Stimulated activated naive B cell treated with anti-CD40 and anti-IgM and Interleukin-4, amounts not matched to agents 10 μg/mL and 1 μg/mL and 100 μg/mL, for 72 hours (primary cell): Measurements from ENCODE around the gene GPATCH8.
A peak's percentile ranks its signal among the peaks of the same experiment; 100 is the strongest.
"Not testable (repeated sequence)": the region's sequence is repeated elsewhere in the genome, so short reads cannot be mapped to it uniquely, and the experiment has no call there.

ENCODE experiments used
- ATAC-seq, 2 donors: fragments of 150-1000 bp; cut with Tn5 transposase; replicated peaks; 2 replicates each; pipeline ENCODE4 v1.10.0; 2021; ENCODE audit warnings: moderate library complexity in 1 of 2
- DNase-seq: peaks from one replicate; pipeline ENCODE4 v3.0.0; 2021
- H3K27ac Mint-ChIP-seq: one replicate; pipeline ENCODE4 v1.8.0; 2022; ENCODE audit warnings: mild to moderate bottlenecking, mixed read lengths
- H3K27me3 Mint-ChIP-seq, 2 donors: one replicate each; pipeline ENCODE4 v1.8.0; 2022; ENCODE audit warnings: mixed read lengths in 2 of 2
- H3K36me3 Mint-ChIP-seq, 2 donors: one replicate each; pipeline ENCODE4 v1.8.0; 2022; ENCODE audit warnings: mixed read lengths in 2 of 2, mild to moderate bottlenecking in 1 of 2
- H3K4me1 Mint-ChIP-seq, 2 donors: one replicate each; pipeline ENCODE4 v1.8.0; 2022; ENCODE audit warnings: mixed read lengths in 2 of 2, mild to moderate bottlenecking in 1 of 2
- H3K4me3 Mint-ChIP-seq, 2 donors: one replicate each; pipeline ENCODE4 v1.8.0; 2022; ENCODE audit warnings: mild to moderate bottlenecking in 2 of 2, mixed read lengths in 2 of 2, moderate library complexity in 1 of 2
- H3K9me3 Mint-ChIP-seq, 2 donors: one replicate each; pipeline ENCODE4 v1.8.0; 2022; ENCODE audit warnings: mixed read lengths in 2 of 2, mild to moderate bottlenecking in 1 of 2

GPATCH8 gene

DNA sequence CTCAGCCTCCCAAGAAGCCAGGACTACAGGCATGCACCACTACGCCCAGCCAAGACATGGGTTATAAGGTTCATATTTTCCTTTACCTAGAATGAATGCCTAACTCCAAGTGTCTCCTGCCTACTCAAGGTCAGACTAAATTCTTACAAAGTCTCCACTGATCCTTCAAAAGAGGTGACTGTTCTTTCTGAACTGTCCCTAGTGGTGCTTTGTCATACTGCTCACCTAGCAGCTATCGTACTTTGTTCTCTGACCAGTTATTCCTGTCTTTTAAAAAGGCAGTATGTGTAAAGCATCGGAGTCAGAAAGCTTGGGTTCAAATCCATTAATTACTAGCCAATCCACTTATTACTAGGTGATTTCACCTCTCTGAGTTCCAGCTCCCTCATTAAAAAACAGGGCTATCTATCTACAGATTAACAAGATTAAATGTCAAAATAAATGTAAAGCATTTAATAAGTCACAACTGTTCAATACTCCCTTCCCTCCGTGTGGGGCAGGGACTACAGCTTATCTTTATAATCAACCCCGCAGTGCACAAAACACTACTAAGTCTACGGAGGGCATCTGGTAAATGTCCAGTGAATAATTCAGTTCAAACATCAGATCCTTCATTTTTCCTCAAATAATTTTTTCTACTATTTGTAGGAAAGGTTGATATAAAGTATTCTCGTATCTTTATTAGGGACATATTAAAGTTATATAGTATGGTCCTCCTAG lies 93.7 kb downstream of the GPATCH8 start:
- H3K27ac Mint-ChIP-seq, result peak overlapping the region; percentile 37
- H3K4me1 Mint-ChIP-seq, result no peaks in the 10 kb centered on the region
- DNase-seq (no peak), ATAC-seq (no peak)
- no peaks in the 10 kb centered on the region for H3K27me3 Mint-ChIP-seq
- H3K36me3 Mint-ChIP-seq, result peaks cover 16 to 26% of the 10 kb centered on the region in 2 donors
- no peaks in the 10 kb centered on the region for H3K9me3 Mint-ChIP-seq
- no peak overlapping the region for H3K4me3 Mint-ChIP-seq

DNA sequence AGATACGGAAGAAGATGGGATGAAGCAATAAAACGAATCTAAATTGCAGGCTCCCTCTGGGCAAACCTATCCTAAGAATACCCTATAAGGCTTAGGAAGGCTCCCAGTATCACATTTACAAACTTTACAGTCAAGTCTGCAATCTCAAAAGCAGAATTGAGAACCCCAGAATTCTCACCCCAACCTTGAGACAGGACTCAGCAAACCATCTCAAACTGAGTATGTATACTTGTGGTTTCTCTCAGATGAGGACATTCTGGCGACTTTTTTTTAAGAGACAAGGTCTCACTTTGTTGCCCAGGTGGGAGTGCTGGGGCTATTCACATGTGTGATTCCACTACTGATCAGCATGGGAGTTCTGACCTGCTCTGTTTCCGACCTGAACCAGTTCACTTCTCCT lies 94.4 kb downstream of the GPATCH8 start:
- H3K4me3 Mint-ChIP-seq, result no peak overlapping the region
- no peaks in the 10 kb centered on the region for H3K9me3 Mint-ChIP-seq
- ATAC-seq (peak in 1 of 2 donors; percentile 20), DNase-seq (no peak)
- H3K4me1 Mint-ChIP-seq, result peaks cover 0 to 3% of the 10 kb centered on the region in 2 donors
- no peak overlapping the region for H3K27ac Mint-ChIP-seq
- H3K36me3 Mint-ChIP-seq, result peaks cover 14 to 23% of the 10 kb centered on the region in 2 donors
- H3K27me3 Mint-ChIP-seq, result no peaks in the 10 kb centered on the region

DNA sequence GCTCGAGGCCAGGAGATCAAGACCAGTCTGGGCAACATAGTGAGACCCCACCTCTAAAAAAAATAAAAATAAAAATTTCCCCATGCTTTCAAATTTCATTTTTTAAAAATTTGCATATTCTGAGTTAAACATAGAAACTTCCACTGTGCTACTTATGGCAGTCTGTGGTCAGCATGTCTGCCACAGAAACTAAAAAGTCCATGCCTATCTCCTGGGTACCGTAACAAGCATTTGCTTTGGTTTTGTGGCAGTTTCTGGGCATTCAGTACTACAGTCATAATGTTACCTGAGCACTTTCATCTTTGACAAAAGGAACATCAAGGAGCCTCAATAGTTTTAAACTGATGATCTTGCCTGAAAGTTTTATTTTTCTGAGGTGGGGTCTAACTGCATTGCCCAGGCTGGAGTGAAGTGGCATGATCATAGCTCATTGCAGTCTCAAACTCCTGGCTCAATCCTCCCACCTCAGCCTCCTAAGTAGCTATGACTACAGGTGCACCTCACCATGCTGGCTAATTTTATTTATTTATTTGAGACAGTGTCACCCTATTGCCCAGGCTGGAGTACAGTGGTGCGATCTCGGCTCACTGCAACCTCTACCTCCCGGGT lies 100.5 kb downstream of the GPATCH8 start:
- H3K4me1 Mint-ChIP-seq, result peaks cover 4 to 33% of the 10 kb centered on the region in 2 donors
- H3K4me3 Mint-ChIP-seq, result no peak overlapping the region
- H3K36me3 Mint-ChIP-seq, result peaks cover 40 to 52% of the 10 kb centered on the region in 2 donors
- ATAC-seq (peak; percentile 90 to 97), DNase-seq (no peak)
- no peaks in the 10 kb centered on the region for H3K9me3 Mint-ChIP-seq
- H3K27ac Mint-ChIP-seq, result no peak overlapping the region
- H3K27me3 Mint-ChIP-seq, result no peaks in the 10 kb centered on the region

DNA sequence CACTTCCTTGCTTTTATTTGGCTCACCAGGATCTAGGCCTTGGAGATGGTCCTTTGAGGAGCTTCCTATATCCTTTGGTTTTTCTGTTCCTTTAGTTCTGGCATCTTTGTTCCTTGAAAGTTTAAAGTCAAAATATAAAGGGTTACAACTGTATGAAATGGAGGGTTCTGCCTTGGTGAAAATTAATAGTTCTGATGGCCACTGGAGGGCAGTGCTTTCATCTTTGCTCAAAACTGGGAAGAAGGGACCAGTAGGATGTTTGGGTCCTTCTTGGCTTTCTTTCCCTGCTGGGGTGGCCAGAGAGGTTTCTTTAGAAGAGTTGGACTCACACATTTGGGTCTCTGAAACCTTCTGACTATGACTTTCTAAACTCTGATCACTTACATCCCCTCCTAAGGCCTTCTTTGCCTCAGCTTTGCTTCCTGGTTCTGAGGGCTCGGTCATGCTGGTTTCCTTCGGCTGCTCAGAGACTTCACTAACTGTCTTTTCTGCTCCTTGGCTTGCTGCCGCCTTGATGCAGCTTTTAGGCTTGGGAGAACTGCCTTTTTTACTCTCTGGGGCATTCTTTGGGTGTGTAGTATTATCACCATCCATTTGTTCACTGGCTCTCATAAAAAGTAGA lies 102.9 kb downstream of the GPATCH8 start:
- Mint-ChIP-seq H3K9me3 (no peaks in the 10 kb centered on the region), H3K36me3 (peaks cover 43 to 60% of the 10 kb centered on the region in 2 donors), H3K4me1 (peaks cover 4 to 33% of the 10 kb centered on the region in 2 donors), H3K4me3 (no peak overlapping the region), H3K27ac (peak overlapping the region; percentile 4), H3K27me3 (no peaks in the 10 kb centered on the region)
- DNase-seq (no peak), ATAC-seq (no peak)

DNA sequence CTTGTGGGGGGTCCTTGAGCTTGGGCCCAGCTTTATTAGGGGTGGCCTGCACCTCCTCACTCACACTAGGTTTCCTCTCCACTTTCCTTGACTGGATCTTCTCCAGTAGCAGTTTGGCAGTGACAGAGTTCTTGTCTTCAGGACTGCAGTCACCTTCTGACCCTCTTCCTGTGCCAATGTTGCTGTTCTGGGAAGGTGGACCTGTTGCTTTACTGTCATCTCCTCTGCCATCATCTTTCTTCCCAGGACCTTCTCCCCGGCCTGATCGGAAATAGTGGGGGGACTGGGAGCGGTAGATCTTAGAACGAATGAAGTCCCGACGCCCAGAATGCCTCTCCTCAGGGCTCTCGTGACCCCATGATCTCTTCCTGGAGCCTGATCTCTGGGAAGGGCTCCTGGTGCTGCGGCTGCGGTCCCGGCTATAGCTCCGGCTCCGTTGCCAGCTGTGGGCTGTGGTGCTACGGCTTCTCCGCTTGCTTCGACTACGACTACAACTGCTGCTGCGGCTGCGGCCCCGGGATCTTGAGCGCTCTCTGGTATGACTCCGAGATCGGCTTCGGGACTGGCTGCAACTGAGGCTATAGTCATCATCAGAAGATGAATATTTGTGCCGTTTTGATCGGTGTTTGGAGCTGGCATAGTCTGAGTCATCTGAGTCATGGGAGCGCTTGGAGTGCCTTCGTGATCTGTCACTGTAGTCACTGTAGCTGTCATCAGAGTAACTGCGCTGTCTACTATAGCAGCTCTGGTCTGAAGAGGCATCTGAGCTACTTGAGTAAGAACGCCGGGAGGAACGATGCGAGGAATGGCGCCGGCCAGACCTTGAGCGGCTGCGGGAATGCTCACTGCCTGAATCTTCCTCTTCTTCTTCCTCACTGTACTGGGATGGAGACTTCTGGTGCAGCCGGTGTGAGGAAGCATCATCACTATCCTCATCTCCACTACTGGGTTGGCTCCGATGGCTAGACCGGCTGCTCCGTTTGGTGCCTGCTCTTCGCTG lies 104.2 kb downstream of the GPATCH8 start:
- H3K4me3 Mint-ChIP-seq, result no peak overlapping the region
- ATAC-seq, result no peak
- peaks cover 6 to 32% of the 10 kb centered on the region in 2 donors for H3K4me1 Mint-ChIP-seq
- no peaks in the 10 kb centered on the region for H3K27me3 Mint-ChIP-seq
- peaks cover 41 to 67% of the 10 kb centered on the region in 2 donors for H3K36me3 Mint-ChIP-seq
- H3K9me3 Mint-ChIP-seq, result no peaks in the 10 kb centered on the region
- DNase-seq, result no peak
- peak overlapping the region; percentile 25 for H3K27ac Mint-ChIP-seq

DNA sequence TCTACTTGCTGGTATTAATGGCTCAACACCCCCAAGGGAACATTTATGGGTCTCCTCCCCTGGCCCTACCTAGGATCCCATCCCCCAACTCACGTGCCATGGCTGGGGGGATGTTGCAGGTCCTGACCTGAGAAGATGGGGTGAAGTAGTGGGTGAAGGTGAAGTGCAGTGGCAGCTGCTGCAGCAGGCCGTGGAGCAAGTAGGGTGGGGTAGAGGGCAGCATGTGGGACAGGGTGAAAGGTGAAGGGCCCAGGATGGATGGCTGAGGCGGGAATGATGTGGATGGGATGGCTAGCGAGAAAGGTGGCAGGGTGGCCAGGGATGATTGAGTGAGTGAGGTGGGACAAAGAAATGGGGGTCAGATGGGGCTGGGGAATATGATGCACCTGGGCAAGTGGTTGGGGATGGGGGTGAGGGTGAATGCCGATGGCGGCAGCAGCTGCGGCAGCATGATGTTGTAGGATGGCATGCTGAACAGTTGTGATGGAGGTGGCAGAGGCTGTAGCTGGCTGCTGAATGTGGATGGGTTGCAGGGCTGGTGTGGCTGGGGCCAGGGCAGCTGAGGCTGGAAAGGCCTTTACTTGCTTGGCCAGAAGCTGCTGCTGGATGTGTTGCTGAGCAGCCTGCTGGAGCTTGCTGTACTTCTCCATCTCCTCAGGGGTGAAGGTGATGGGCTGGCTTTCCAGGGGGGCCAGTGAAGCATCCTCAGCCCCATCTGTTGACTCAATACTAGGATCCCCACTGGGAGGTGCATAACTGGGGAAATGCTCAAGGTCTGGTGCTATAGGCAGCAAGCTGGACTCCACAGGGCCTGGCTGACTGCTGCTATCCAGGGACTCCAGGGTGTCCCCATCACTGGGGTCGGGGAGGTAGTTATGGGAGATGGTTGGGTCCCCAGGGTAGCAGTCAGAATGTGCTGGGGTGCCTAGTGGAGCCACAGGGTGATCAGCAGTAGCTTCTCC lies 105.4 kb downstream of the GPATCH8 start:
- Mint-ChIP-seq H3K27ac (peak overlapping the region; percentile 31), H3K36me3 (peaks cover 41 to 66% of the 10 kb centered on the region in 2 donors), H3K4me1 (peaks cover 5 to 20% of the 10 kb centered on the region in 2 donors), H3K9me3 (no peaks in the 10 kb centered on the region), H3K4me3 (no peak overlapping the region), H3K27me3 (no peaks in the 10 kb centered on the region)
- no peak for DNase-seq
- no peak for ATAC-seq

DNA sequence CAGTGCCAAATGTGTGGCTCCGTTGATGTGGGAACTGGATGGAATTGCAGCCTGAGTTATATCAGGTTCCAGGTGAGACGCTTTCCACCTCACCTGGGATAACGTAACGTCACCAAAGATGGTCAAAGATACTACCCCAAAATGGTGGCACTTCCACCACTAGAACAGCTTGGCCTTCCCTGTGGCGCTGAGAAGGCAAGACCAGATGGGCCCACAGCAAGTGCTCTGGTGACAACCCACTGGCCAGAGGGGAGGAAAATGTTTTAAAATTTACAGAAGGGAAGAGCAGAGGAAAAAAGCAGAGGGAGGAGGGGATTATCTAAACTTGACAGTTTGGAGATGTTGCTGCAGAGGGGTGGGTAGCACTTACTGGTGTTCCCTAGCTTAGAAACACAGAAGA lies 106.3 kb downstream of the GPATCH8 start:
- peaks cover 39 to 60% of the 10 kb centered on the region in 2 donors for H3K36me3 Mint-ChIP-seq
- no peak for ATAC-seq

DNA sequence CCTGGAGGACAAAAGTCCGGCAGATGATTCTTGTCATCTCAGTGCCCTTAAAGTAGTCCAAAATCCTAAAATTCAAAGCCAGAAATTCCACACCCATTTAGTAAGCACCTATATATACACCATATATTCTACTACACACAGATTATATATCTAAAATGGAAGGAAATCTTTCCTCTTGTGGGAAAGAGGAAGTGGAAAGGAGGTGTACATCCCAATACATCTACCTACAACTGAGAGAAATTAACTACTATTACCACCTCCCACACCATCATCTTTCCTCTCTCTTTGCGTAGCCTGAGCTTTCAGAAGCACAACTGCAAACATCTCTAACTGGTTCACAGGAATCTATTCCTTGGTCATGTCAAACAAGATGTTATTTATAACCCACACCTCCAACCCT lies 108.4 kb downstream of the GPATCH8 start:
- Mint-ChIP-seq H3K27me3 (peaks cover 1 to 4% of the 10 kb centered on the region in 2 donors), H3K27ac (no peak overlapping the region), H3K9me3 (peaks cover 0 to 4% of the 10 kb centered on the region in 2 donors), H3K4me1 (peaks cover 4 to 23% of the 10 kb centered on the region in 2 donors), H3K36me3 (peaks cover 29 to 49% of the 10 kb centered on the region in 2 donors), H3K4me3 (no peak overlapping the region)
- DNase-seq (no peak), ATAC-seq (no peak)

More for the DNA sequence above, 106.3 kb downstream of the GPATCH8 start:
- Mint-ChIP-seq H3K27ac (no peak overlapping the region), H3K9me3 (no peaks in the 10 kb centered on the region), H3K4me1 (peaks cover 2 to 17% of the 10 kb centered on the region in 2 donors), H3K27me3 (no peaks in the 10 kb centered on the region), H3K4me3 (no peak overlapping the region)
- no peak for DNase-seq

DNA sequence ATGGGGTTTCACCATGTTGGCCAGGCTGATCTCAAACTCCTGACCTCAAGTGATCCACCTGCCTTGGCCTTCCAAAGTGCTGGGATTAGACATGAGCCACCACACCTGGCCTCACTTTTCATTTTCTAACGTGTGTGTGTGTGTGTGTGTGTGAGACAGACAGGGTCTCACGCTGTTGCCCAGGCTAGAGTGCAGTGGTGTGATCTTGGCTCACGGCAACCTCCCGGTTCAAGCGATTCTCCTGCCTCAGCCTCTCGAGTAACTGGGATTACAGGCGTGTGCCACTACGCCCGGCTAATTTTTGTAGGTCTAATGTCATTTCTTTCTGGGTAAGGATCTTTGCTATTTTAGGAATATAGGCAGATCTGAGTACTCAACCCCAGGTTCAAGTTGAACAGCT lies 109.1 kb downstream of the GPATCH8 start:
- H3K4me3 Mint-ChIP-seq, H3K27ac Mint-ChIP-seq, H3K9me3 Mint-ChIP-seq, DNase-seq, ATAC-seq: not testable (repeated sequence)
- Mint-ChIP-seq H3K27me3 (peaks cover 8 to 12% of the 10 kb centered on the region in 2 donors), H3K4me1 (peaks cover 9 to 29% of the 10 kb centered on the region in 2 donors), H3K36me3 (peaks cover 23 to 45% of the 10 kb centered on the region in 2 donors)

DNA sequence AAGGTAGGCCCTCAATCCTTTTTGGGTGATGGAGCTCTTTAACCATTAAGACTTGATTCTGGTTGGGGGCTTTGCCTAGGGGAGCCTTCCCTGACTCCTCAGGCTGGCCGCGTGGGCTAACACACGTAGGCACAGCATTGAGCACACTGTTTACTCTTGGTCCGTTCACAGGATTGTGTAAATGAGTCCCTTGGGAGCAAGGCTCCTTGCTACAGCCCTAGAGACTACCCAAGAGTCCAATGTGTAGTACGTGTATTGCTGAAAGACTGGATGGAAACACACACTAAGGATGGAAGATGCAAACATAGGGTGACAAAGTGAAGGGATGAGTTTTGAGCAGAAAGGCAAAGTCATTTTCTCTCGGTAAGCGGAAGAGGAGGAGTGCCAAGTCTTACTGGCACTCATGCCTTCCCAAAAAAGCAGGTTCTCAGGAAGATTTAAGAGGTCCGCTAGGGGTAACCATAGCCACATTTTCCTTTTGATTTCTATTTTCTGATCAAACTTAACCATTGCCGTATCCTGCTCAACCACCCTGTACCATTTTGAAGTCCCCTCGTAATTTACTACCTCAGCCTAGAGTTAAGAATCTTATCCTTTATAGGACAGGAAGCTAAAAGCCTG lies 112.8 kb downstream of the GPATCH8 start:
- DNase-seq, result no peak
- H3K36me3 Mint-ChIP-seq, result peaks cover 0 to 13% of the 10 kb centered on the region in 2 donors
- H3K9me3 Mint-ChIP-seq, result peaks cover 0 to 6% of the 10 kb centered on the region in 2 donors
- H3K27me3 Mint-ChIP-seq, result peaks cover 20 to 24% of the 10 kb centered on the region in 2 donors
- ATAC-seq, result no peak
- H3K27ac Mint-ChIP-seq, result no peak overlapping the region
- no peak overlapping the region for H3K4me3 Mint-ChIP-seq
- H3K4me1 Mint-ChIP-seq, result peaks cover 9 to 28% of the 10 kb centered on the region in 2 donors

DNA sequence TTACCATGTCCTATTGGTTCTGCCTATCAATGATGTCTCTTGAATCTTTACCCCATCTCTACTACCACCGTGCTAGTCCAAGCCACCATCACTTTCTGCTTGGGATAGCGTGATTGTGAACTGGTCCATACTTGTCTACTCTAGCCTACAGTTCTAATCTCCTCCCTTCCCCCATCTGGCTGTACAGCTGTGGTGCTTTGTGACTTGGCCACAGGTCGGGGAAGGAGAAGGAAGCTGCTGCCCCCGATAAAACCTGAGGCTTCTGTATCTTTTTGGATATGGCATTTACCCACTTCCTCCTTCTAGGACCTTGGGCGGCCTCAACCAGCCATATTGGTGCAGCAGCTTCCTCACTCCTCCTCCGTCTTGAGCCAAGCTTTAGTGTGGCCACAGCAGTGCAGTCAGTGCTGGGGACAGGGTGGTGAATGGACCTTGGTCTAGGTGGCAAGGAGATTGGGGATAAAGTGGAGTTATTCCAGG lies 113.4 kb downstream of the GPATCH8 start:
- no peak for DNase-seq
- peaks cover 0 to 6% of the 10 kb centered on the region in 2 donors for H3K9me3 Mint-ChIP-seq
- ATAC-seq, result peak; percentile 25 to 47
- H3K4me3 Mint-ChIP-seq, result no peak overlapping the region
- peak overlapping the region; percentile 15 for H3K27ac Mint-ChIP-seq
- peaks cover 20 to 26% of the 10 kb centered on the region in 2 donors for H3K27me3 Mint-ChIP-seq
- peaks cover 0 to 10% of the 10 kb centered on the region in 2 donors for H3K36me3 Mint-ChIP-seq
- H3K4me1 Mint-ChIP-seq, result peaks cover 9 to 31% of the 10 kb centered on the region in 2 donors

DNA sequence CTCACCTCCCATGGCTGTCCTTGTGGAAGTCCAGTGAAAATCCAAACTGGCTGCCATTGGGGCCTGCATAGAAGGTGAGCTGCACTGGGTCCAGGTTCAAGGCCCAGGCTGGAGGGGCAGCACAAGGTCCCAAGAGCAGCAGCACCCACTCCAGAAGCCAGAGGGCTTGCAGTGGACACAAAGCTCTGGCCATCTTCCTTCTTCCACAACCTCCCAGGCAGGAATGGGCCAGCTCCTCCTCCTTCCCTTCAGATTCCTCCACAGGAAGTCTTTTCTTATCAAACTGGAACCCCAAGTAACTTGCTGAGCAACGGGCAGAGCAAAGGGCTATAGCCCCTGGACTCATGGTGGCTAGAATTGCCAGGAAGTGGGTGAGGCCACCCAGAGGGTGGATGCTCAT lies 113.9 kb downstream of the GPATCH8 start, which contains the start of gene ITGA2B:
Gene ITGA2B (minus strand): TSS at position 369 of the 400 bp plus-strand sequence. CDS start 176 bp downstream, at position 193.
- peak within 1 kb of the TSS; percentile 70 for H3K27ac Mint-ChIP-seq
- DNase-seq, result no peak
- H3K9me3 Mint-ChIP-seq, result peaks cover 0 to 6% of the 10 kb centered on the region in 2 donors
- peaks cover 9 to 34% of the 10 kb centered on the region in 2 donors for H3K4me1 Mint-ChIP-seq
- H3K4me3 Mint-ChIP-seq, result no peak within 1 kb of the TSS
- peaks cover 20 to 31% of the 10 kb centered on the region in 2 donors for H3K27me3 Mint-ChIP-seq
- no peak for ATAC-seq
- peaks cover 0 to 5% of the 10 kb centered on the region in 2 donors for H3K36me3 Mint-ChIP-seq
